GM13976 (cell line): ENCODE results near the gene RAI14.

Source experiments
- DNase-seq: peaks from one replicate; pipeline ENCODE4 v3.0.0; 2012; ENCODE audit warnings: low spot score
- in situ Hi-C: fragments of 300-500 bp; cut with MboI; formaldehyde crosslinking; loops from one replicate; pipeline ENCODE4 v1.12.0; 2022; ENCODE audit warnings: low sequenced_read_pairs, mixed read lengths, inconsistent platforms; ENCODE audit not compliant: unreplicated experiment
- TF ChIP-seq, protein P1 (sequence below): IDR thresholded peaks from 2 replicates; pipeline ENCODE4 v1.5.1; 2012; ENCODE audit warnings: borderline replicate concordance, mild to moderate bottlenecking; ENCODE audit not compliant: insufficient read depth; ENCODE audit errors: extremely low read depth, missing control alignments, control extremely low read depth

Gene RAI14

DNA sequence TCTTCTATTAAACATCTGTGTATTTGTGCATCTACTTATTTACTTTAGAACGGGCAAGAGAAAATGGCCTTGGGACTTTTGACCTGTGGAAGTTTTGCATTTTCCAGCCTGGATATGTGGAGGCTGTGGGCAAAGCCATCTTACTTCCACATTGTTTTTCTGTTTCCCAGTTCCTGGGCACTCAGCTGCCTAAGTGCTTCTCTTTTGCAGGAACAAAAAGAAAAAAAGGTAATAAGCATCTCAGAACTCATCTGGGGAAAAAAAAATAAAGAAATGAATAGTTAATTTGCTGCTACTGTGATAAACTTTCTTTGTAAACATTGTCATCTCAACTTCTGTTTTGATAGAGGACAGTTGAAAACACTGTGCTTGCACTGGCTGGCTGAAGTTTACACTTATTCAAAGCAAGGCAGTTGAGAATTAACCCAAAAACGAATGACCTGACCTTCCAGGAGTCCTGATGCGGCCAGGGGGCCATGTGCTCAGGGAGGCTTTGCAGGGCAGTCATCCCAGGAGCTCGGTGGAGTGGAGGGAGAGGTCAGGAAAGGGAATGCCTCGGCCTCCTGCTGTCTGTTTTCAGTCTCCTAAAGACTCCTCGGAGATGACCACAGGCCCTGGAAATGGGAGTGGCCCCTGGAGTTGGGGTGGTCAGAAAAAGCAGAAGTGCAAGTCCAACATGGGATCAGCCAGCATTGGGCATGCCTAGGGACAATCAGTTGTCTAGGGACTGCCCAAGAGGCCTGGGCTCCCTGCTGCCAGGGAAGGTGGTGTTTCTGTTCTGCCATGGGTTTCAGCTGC is 75.5 kb downstream of the RAI14 start:
- TF ChIP-seq, protein P1, sequence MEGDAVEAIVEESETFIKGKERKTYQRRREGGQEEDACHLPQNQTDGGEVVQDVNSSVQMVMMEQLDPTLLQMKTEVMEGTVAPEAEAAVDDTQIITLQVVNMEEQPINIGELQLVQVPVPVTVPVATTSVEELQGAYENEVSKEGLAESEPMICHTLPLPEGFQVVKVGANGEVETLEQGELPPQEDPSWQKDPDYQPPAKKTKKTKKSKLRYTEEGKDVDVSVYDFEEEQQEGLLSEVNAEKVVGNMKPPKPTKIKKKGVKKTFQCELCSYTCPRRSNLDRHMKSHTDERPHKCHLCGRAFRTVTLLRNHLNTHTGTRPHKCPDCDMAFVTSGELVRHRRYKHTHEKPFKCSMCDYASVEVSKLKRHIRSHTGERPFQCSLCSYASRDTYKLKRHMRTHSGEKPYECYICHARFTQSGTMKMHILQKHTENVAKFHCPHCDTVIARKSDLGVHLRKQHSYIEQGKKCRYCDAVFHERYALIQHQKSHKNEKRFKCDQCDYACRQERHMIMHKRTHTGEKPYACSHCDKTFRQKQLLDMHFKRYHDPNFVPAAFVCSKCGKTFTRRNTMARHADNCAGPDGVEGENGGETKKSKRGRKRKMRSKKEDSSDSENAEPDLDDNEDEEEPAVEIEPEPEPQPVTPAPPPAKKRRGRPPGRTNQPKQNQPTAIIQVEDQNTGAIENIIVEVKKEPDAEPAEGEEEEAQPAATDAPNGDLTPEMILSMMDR = no peak
- no peak for DNase-seq
- in situ Hi-C loops = no loop called here

DNA sequence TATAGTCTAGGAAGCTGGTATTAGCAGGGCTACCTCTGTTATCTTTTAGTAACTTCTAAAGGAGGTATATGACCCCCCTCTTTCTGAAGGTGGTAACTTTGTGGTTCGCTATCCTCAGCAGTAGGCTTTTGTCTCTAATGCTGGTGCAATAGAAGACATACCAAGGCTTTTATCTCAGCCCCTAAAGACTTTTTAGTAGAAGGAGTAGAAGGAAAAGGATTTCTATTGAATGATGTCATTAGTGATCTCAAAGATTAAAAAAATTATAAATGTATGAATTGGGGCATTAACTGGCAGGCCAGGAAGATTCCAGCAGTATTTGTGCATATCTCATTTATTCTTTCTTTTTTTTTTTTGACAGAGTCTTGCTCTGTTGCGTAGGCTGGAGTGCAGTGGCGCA is 78.2 kb downstream of the RAI14 start:
- in situ Hi-C loops = no loop called here
- no peak for DNase-seq
- TF ChIP-seq, protein P1 = no peak

DNA sequence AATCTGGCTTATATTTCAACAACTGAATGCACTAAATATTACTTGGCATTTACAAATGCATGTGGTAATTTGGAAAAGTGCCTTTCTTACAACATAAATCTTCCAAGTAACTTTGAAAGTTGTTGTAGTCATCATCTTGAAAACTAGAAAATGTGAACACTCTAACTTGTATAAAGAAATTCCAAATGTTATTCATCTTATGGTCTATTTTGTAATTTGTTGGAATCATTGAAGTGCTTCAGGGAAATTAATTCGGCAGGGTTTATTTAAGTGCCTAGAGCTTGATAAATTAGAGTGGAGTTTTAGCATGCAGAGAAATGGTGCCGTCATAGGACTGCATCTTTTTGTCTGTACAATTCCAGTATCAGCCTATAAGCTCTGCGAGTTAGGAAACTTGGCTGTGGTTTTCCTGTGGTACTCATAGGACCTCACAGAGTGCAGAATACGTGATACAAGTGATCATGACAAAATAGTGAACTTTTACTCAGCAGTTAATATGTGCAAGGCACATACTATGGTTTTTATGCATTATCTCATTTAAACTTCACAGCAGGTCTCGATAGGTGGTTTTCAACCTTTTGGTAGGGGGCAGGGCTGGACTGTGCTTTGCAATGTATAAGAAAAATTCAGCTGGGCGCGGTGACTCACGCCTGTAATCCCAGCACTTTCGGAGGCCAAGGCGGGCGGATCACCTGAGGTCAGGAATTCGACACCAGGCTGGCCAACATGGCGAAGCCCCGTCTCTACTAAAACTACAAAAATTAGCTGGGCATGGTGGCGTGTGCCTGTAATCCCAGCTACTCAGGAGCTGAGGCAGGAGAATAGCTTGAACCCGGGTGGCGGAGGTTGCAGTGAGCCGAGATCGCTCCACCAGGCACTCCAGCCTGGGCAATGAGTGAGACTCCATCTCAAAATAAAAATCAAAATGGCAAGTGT is 79.6 kb downstream of the RAI14 start:
- TF ChIP-seq, protein P1 = no peak
- in situ Hi-C loops = no loop called here
- no peak for DNase-seq

DNA sequence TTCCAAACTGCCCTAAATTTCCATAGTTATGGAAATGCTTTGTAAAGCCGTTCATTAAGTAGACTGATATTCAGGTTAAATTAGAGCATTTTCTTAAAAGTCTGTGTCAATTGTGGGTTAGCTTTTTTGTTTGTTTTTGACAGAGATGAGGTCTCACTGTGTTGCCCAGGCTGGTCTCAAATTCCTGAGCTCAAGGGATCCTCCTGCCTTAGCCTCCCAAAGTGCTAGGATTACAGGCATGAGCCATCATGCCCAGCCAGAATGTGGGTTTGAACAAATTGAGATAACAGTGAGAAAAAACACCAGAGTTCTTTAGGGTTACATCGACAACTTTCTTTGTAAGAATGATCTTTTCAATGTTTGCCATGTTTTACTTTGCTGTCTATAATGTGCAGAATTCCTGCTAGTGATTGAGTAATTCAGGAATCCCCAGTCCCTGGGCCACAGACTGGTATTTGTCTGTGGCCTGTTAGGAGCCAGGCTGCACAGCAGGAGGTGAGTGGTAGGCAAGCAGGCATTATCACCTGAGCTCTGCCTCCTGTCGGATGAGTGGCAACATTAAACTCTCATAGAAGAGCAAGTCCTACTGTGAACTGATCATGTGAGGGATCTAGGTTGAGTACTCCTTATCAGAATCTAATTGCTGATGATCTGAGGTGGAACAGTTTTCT is 80.5 kb downstream of the RAI14 start:
- in situ Hi-C loops = no loop called here
- TF ChIP-seq, protein P1 = no peak
- DNase-seq = no peak

DNA sequence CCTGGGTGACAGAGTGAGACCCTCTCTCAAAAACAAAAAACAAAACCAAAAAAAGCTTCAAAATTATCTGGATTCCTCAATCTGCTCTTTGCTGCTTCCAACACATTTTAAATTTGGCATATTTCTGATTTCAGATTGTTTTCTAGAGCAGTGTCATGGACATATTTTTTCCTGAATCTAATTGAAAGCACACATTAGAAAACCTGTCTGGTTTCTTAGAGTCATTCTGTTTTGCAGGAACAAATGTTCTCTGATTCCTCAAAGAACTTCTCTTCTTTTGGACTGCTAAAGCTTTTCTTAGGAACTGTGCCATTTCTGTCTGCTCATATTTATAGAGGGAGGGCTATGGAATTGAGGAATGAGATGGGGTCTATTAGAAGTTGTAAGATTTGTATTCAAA is 81.6 kb downstream of the RAI14 start:
- no peak for DNase-seq
- in situ Hi-C loops = no loop called here
- TF ChIP-seq, protein P1 = no peak

DNA sequence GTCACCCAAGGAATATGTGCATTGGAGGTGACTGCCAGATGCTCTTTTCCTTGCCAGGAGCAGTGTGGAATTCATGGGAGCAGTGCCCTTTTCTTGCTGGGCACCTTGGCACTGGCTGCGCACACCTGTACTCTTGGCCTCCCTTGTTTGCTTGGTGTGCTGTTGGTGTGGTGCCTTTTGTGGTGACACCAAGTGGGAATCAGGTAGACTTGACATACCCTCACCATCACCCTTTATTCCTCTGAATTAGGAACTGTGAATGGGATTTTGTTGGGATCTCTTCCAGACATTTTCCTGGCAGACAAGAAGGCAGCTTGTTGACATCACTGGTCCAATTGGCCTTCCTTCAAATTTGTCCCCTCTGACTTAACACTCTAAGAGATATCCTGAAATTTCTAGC is 82.3 kb downstream of the RAI14 start:
- TF ChIP-seq, protein P1 = no peak
- in situ Hi-C loops = no loop called here

More for the DNA sequence above, 82.3 kb downstream of the RAI14 start:
- DNase-seq = no peak
